Measurements from ENCODE around the gene CDHR3. TPM values are rescaled to one million over a fixed set of nuclear protein-coding genes. Genes with fewer than 3 reads are reported as not detected.

Gene CDHR3
- total and polyA plus RNA-seq, 4 experiments from 2014 or later: 1.3 to 12.1 (median 6.7) TPM

DNA sequence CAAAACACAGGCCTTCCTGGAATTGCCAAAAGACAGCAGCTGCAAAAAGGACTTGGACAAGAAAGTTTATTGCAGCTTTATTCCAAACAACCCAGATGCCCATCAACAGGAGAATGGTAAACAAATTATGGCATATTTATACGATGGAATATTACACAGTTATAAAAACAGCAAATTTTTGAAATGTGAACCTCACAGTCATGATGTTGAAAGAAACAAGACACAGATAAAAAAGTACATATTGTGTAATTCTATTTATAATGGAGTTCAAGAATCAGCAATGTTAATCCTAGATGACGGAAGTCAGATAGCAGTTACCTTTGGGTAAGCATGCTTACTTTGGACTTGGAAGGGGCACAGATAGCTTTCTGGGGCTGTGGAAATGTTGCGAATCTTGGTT, 104.6 kb downstream of the CDHR3 start:
- Histone ChIP-seq H3K9me3 (ENCODE audit: control insufficient read depth in 1 of 2, low read length in 2 of 2) (no peaks in the 10 kb centered on the region), H3K4me1 (ENCODE audit: insufficient read depth, low read length) (peaks cover 28% of the 10 kb centered on the region), H3K27ac (ENCODE audit: low read depth, low read length) (no peak overlapping the region), H3K36me3 (ENCODE audit: insufficient read depth, low read length) (no peaks in the 10 kb centered on the region), H3K4me3 (ENCODE audit: low read length in 2 of 2) (no peak overlapping the region), H3K27me3 (ENCODE audit: insufficient read depth, low read length) (no peaks in the 10 kb centered on the region)
- CTCF ChIA-PET (ENCODE audit: partially characterized antibody): interaction anchor here (0.9 to 2.5 kb wide), 3 partner anchors 10 to 93 kb away, joined by 3 to 9 read pairs (median 6); no protein-coding TSS in a partner anchor
- no peak for DNase-seq
- intact Hi-C loops (cut with micrococcal nuclease): no loop called here
- Mint-ChIP-seq H3K4me3 (no peak overlapping the region), H3K27ac (peak overlapping the region in 2 of 7 donors; percentile 16 to 48), H3K36me3 (no peaks in the 10 kb centered on the region), H3K27me3 (no peaks in the 10 kb centered on the region), H3K9me3 (no peaks in the 10 kb centered on the region), H3K4me1 (peaks cover 23 to 46% (median 32%) of the 10 kb centered on the region in 4 donors)
- POLR2A ChIA-PET (ENCODE audit: partially characterized antibody): interaction anchor here (1.3 kb wide), 1 partner anchor 44 kb away, joined by 4 read pairs; the partner anchor contains the start of gene SYPL1

DNA sequence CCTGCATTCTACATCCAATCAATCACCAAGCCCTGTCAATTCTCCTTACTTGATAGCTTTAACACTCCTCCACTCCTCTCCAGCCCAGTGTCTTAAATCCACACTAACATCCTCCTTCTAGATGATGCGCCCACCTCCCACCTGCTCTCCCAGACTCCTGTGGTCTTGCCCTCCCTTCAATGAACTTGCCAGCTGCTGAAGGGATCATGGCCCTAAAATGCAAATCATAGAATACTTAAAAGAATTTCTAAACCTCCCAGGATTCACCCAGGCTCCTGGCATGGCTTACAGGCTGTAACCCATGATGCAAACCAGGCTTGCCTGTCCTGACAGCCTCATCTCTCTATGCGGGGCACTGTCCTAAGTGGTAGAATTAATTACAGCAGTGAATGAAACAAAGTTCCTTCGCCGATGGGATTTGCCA, 105.5 kb downstream of the CDHR3 start:
- Histone ChIP-seq H3K27ac (ENCODE audit: low read depth, low read length) (no peak overlapping the region), H3K4me1 (ENCODE audit: insufficient read depth, low read length) (peaks cover 37% of the 10 kb centered on the region), H3K9me3 (ENCODE audit: control insufficient read depth in 1 of 2, low read length in 2 of 2) (no peaks in the 10 kb centered on the region), H3K36me3 (ENCODE audit: insufficient read depth, low read length) (no peaks in the 10 kb centered on the region), H3K27me3 (ENCODE audit: insufficient read depth, low read length) (no peaks in the 10 kb centered on the region), H3K4me3 (ENCODE audit: low read length in 2 of 2) (no peak overlapping the region)
- no peaks in the 10 kb centered on the region for H3K36me3 Mint-ChIP-seq
- peak overlapping the region in 3 of 7 donors; percentile 59 to 66 (median 63) for H3K27ac Mint-ChIP-seq
- intact Hi-C loops (cut with micrococcal nuclease): no loop called here
- no peak overlapping the region for H3K4me3 Mint-ChIP-seq
- no peaks in the 10 kb centered on the region for H3K27me3 Mint-ChIP-seq
- DNase-seq: no peak
- H3K9me3 Mint-ChIP-seq: no peaks in the 10 kb centered on the region
- POLR2A ChIA-PET (ENCODE audit: partially characterized antibody): no interaction called here
- CTCF ChIA-PET (ENCODE audit: partially characterized antibody): interaction anchor here (0.9 to 2.5 kb wide), 3 partner anchors 11 to 92 kb away, joined by 3 to 9 read pairs (median 6); no protein-coding TSS in a partner anchor
- peaks cover 24 to 49% (median 33%) of the 10 kb centered on the region in 4 donors for H3K4me1 Mint-ChIP-seq

DNA sequence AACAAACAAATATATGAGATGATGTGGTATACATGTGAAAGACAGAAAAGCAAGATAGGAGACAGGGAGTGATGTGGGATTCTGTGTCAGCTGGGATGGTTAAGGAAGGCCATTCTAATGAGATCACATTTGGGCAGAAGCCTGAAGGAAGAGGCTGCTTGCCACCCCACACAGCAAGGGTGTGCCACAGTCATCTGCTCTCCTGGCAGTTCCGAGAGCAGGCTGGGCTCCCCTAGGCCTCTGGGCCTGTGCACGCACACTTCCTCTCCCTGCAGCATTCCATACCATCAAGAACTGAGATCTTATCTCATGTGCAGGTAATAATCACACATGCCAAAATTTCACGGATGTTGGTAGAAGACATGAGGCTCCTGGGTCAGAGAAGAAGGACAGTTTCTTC, 105.9 kb downstream of the CDHR3 start:
- DNase-seq: no peak
- H3K27me3 Mint-ChIP-seq: no peaks in the 10 kb centered on the region
- H3K4me3 ChIP-seq (ENCODE audit: low read length in 2 of 2): no peak overlapping the region
- no peaks in the 10 kb centered on the region for H3K27me3 ChIP-seq (ENCODE audit: insufficient read depth, low read length)
- intact Hi-C loops (cut with micrococcal nuclease): no loop called here
- no peaks in the 10 kb centered on the region for H3K36me3 Mint-ChIP-seq
- CTCF ChIA-PET (ENCODE audit: partially characterized antibody): interaction anchor here (2.5 kb wide), 1 partner anchor 85 kb away, joined by 9 read pairs; no protein-coding TSS in a partner anchor
- no peak overlapping the region for H3K27ac ChIP-seq (ENCODE audit: low read depth, low read length)
- H3K36me3 ChIP-seq (ENCODE audit: insufficient read depth, low read length): no peaks in the 10 kb centered on the region
- H3K4me1 ChIP-seq (ENCODE audit: insufficient read depth, low read length): peaks cover 42% of the 10 kb centered on the region
- peaks cover 26 to 54% (median 37%) of the 10 kb centered on the region in 4 donors for H3K4me1 Mint-ChIP-seq
- H3K9me3 Mint-ChIP-seq: no peaks in the 10 kb centered on the region
- H3K27ac Mint-ChIP-seq: peak overlapping the region in 3 of 7 donors; percentile 9 to 63 (median 57)
- POLR2A ChIA-PET (ENCODE audit: partially characterized antibody): interaction anchor here (4.8 kb wide), 1 partner anchor 43 kb away, joined by 142 read pairs; the partner anchor contains the start of gene SYPL1
- H3K4me3 Mint-ChIP-seq: peak overlapping the region in 1 of 8 donors; percentile 35
- H3K9me3 ChIP-seq (ENCODE audit: control insufficient read depth in 1 of 2, low read length in 2 of 2): no peaks in the 10 kb centered on the region

DNA sequence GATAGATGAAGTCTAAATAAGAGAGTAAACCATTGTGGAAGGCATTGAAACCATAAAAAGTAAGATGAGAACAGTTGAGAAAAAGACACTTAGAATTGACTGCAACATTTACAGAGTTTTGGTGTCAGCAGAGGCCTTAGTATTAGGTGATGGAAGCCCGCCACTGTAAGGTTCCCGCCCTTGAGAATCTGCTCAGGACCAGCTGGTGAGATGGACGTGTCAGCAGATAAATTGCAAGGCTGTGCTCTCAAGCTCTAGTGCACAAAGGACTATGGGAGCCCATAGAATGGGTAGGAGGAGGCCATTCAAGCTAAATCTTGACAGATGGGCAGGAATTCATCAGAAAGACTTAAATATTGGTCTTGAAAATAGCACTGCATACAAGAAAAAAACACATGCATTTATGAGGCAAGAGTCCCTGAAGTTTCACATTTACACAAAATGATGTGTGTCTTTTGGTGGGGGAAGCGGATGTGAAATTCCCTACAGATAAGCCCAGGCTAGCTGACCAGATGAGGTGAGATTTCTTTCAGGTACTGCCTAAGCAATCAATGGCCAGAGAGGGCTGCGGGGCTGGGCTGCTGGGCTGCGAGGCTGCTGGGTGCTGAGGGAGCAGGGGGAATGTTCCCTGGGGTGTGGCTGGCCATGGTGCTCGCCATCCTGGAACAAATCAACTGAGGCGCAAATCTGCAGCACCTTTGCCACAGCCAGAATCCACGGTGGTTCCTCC, 106.6 kb downstream of the CDHR3 start:
- peaks cover 43% of the 10 kb centered on the region for H3K4me1 ChIP-seq (ENCODE audit: insufficient read depth, low read length)
- no peak overlapping the region for H3K27ac ChIP-seq (ENCODE audit: low read depth, low read length)
- intact Hi-C loops (cut with micrococcal nuclease): no loop called here
- no peaks in the 10 kb centered on the region for H3K27me3 ChIP-seq (ENCODE audit: insufficient read depth, low read length)
- H3K36me3 ChIP-seq (ENCODE audit: insufficient read depth, low read length): no peaks in the 10 kb centered on the region
- Mint-ChIP-seq H3K4me1 (peaks cover 26 to 59% (median 41%) of the 10 kb centered on the region in 4 donors), H3K4me3 (peak overlapping the region in 2 of 8 donors; percentile 35 to 55), H3K9me3 (no peaks in the 10 kb centered on the region), H3K36me3 (no peaks in the 10 kb centered on the region), H3K27ac (peak overlapping the region in 6 of 7 donors; percentile 8 to 87 (median 50)), H3K27me3 (no peaks in the 10 kb centered on the region)
- no peak overlapping the region for H3K4me3 ChIP-seq (ENCODE audit: low read length in 2 of 2)
- DNase-seq: no peak
- no peaks in the 10 kb centered on the region for H3K9me3 ChIP-seq (ENCODE audit: control insufficient read depth in 1 of 2, low read length in 2 of 2)
- POLR2A ChIA-PET (ENCODE audit: partially characterized antibody): interaction anchor here (4.8 kb wide), 1 partner anchor 43 kb away, joined by 142 read pairs; the partner anchor contains the start of gene SYPL1
- CTCF ChIA-PET (ENCODE audit: partially characterized antibody): interaction anchor here (1.2 to 5.2 kb wide), 4 partner anchors 42 to 412 kb away, joined by 3 to 50 read pairs (median 17); partner anchors contain the start of gene SYPL1

DNA sequence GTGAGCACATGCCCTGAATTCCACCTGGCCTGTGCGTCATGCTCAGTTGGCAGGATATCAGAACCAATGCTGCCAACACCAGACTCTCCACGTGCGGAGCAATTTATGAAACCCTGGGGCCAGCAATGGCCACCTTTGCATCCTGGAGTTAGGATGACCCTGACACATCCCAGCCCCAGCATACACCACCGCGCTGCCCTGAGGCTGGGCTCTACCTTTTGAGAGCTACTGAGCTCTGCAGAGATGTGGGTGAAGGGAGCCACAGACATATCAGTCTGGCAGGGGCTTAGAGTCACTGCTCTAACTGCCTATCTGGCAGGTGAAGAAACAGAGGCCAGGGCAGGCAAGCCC, 107.1 kb downstream of the CDHR3 start:
- no peak overlapping the region for H3K4me3 Mint-ChIP-seq
- no peak overlapping the region for H3K4me3 ChIP-seq (ENCODE audit: low read length in 2 of 2)
- no peaks in the 10 kb centered on the region for H3K9me3 Mint-ChIP-seq
- no peaks in the 10 kb centered on the region for H3K27me3 Mint-ChIP-seq
- peaks cover 26 to 62% (median 42%) of the 10 kb centered on the region in 4 donors for H3K4me1 Mint-ChIP-seq
- H3K27ac Mint-ChIP-seq: peak overlapping the region in 3 of 7 donors; percentile 43 to 87 (median 86)
- no peak overlapping the region for H3K27ac ChIP-seq (ENCODE audit: low read depth, low read length)
- DNase-seq: no peak
- no peaks in the 10 kb centered on the region for H3K36me3 Mint-ChIP-seq
- no peaks in the 10 kb centered on the region for H3K36me3 ChIP-seq (ENCODE audit: insufficient read depth, low read length)
- intact Hi-C loops (cut with micrococcal nuclease): no loop called here
- no peaks in the 10 kb centered on the region for H3K27me3 ChIP-seq (ENCODE audit: insufficient read depth, low read length)
- peaks cover 43% of the 10 kb centered on the region for H3K4me1 ChIP-seq (ENCODE audit: insufficient read depth, low read length)
- no peaks in the 10 kb centered on the region for H3K9me3 ChIP-seq (ENCODE audit: control insufficient read depth in 1 of 2, low read length in 2 of 2)
- ChIA-PET CTCF (ENCODE audit: partially characterized antibody) (interaction anchor here (1.2 to 5.2 kb wide), 5 partner anchors 12 to 412 kb away, joined by 3 to 50 read pairs (median 25); partner anchors contain the start of gene SYPL1), POLR2A (ENCODE audit: partially characterized antibody) (interaction anchor here (4.8 kb wide), 1 partner anchor 42 kb away, joined by 142 read pairs; the partner anchor contains the start of gene SYPL1)

DNA sequence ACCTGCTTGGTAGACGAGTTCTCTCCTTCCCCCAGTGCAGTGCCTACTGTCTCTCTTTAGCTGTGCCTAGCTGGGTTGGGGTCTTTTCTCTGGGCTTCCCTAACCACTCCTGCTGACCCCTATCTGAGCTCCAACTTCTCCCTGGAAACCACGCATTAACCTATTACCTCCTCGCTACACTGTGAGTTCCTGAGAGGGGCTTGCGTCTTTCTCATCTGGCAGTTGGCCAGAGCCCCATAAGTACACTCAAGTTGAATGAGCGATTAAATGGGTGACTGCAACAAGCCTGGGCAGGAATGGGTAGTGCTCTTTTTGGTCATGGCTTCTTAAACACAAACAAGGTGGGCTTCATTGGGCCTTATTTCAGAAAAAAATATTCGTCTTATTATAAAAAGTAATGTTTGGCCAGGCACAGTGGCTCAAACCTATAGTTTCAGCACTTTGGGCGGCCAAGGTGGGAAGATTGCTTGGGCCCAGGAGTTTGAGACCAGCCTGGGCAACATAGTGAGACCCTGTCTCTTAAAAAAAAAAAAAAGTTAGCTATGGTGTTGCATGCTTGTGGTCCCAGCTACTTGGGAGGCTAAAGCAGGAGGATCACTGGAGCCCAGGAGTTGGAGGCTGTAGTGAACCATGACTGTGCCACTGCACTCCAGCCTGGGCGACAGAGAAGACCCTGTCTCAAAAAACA, 107.6 kb downstream of the CDHR3 start:
- DNase-seq: no peak
- ChIA-PET CTCF (ENCODE audit: partially characterized antibody) (interaction anchor here (1.0 to 5.2 kb wide), 11 partner anchors 10 to 413 kb away, joined by 3 to 50 read pairs (median 5); partner anchors contain the start of gene SYPL1), POLR2A (ENCODE audit: partially characterized antibody) (interaction anchor here (1.2 to 4.8 kb wide), 15 partner anchors 9 to 1098 kb away, joined by 4 to 142 read pairs (median 9); partner anchors contain the start of genes HBP1, NAMPT and SYPL1)
- no peaks in the 10 kb centered on the region for H3K9me3 ChIP-seq (ENCODE audit: control insufficient read depth in 1 of 2, low read length in 2 of 2)
- H3K36me3 Mint-ChIP-seq: no peaks in the 10 kb centered on the region
- H3K27ac ChIP-seq (ENCODE audit: low read depth, low read length): peak overlapping the region; percentile 52
- H3K27me3 ChIP-seq (ENCODE audit: insufficient read depth, low read length): no peaks in the 10 kb centered on the region
- H3K36me3 ChIP-seq (ENCODE audit: insufficient read depth, low read length): no peaks in the 10 kb centered on the region
- H3K9me3 Mint-ChIP-seq: no peaks in the 10 kb centered on the region
- peak overlapping the region in 1 of 2 donors; percentile 49 for H3K4me3 ChIP-seq (ENCODE audit: low read length in 2 of 2)
- intact Hi-C loops (cut with micrococcal nuclease): loop anchor here (1.0 kb wide), 2 partner anchors 13 to 41 kb away; no protein-coding TSS in a partner anchor
- H3K4me1 Mint-ChIP-seq: peaks cover 26 to 62% (median 42%) of the 10 kb centered on the region in 4 donors
- H3K27ac Mint-ChIP-seq: peak overlapping the region; percentile 86 to 95 (median 94)
- H3K27me3 Mint-ChIP-seq: no peaks in the 10 kb centered on the region
- peak overlapping the region in 7 of 8 donors; percentile 73 to 86 (median 82) for H3K4me3 Mint-ChIP-seq
- peaks cover 43% of the 10 kb centered on the region for H3K4me1 ChIP-seq (ENCODE audit: insufficient read depth, low read length)

Measured in CD4-positive, alpha-beta memory T cell (primary cell).